Rectal smooth muscle tissue (tissue), 1 donor: Measurements from ENCODE around the gene TIMM9.

ENCODE experiments used
- H3K27ac ChIP-seq: one replicate; pipeline ENCODE4 v1.7.0; 2013; ENCODE audit warnings: low read depth, low read length, inconsistent platforms
- H3K27me3 ChIP-seq: one replicate; pipeline ENCODE4 v1.7.0; 2013; ENCODE audit warnings: low read length; ENCODE audit not compliant: control insufficient read depth, insufficient read depth
- H3K36me3 ChIP-seq: one replicate; pipeline ENCODE4 v1.7.0; 2013; ENCODE audit warnings: low read length; ENCODE audit not compliant: control insufficient read depth, insufficient read depth
- H3K4me1 ChIP-seq: one replicate; pipeline ENCODE4 v1.7.0; 2013; ENCODE audit warnings: low read length; ENCODE audit not compliant: control insufficient read depth, insufficient read depth
- H3K4me3 ChIP-seq: one replicate; pipeline ENCODE4 v1.7.0; 2013; ENCODE audit warnings: low read length
- H3K9ac ChIP-seq: one replicate; pipeline ENCODE4 v1.7.0; 2013; ENCODE audit warnings: low read length

The TIMM9 gene, protein sequence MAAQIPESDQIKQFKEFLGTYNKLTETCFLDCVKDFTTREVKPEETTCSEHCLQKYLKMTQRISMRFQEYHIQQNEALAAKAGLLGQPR

DNA sequence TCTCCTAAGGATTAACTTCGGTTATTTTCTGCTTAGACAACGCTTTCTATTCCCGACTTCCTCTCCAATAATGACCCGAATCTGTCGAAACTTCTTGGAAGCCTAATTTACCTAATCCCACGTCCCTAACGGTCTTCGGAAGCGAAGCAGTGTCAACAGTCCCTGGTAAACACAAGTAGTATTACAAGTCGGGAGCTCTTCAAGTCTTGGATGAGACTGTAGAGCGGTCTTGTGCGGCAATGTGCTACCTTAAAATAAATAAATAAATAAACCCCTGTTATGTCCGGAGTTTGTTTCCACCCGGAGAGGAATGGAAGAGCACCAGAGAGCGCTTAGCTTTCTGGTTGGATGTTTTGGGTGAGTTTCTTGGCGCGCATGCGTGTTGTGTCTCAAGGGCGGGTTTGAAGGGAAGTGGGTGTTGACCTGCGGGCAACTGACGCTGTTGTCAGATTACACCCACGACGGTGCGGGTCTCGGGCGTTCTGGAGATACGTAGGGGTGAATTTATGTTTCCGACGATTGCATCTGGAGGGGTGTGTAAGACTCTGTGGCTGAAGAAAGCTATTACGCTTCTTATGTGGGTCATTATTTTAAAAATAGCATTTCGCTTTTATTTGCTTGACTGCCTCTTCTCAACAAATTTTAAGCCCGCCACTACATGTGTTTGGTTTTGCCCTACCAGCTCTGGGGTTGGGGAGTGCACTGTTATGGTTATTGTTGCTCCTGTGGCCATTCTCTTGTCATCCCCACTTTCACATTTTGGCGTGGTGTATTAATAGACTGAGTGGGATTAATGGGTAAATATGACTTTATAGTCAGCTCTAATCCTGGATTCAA lies at the start of gene TIMM9, which contains the start of gene KIAA0586:
Gene TIMM9, minus strand, starts transcription at position 251 of the 837 bp plus-strand sequence. CDS start 15,586 bp downstream, outside the sequence.
Gene KIAA0586, plus strand, starts transcription at position 439 of the 837 bp plus-strand sequence. CDS start 546 bp downstream, outside the sequence.
- H3K36me3 ChIP-seq, result no peaks in the 10 kb centered on the region
- H3K27ac ChIP-seq, result peak within 1 kb of the TSS; percentile 97
- peak within 1 kb of the TSS; percentile 89 for H3K9ac ChIP-seq
- peak within 1 kb of the TSS; percentile 98 for H3K4me3 ChIP-seq
- peaks cover 11% of the 10 kb centered on the region for H3K4me1 ChIP-seq
- H3K27me3 ChIP-seq, result no peaks in the 10 kb centered on the region

DNA sequence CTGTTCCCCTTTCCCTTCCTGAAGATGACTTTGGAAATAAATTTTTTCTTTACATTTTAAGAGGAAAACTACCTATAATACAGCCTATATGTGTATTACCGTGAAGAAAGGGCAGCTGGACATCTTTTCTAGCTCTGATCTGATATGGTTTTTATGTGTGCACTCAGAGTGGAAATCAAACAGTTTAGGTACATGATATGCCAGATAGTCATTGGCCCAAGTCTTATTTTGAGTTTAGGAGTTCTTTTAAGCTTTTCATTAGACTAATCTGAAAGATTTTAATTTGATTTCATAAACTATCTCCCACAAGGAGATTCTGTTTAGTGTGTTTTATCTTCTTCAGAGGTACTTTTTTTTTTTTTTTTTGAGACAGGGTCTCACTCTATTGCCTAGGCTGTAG lies 49.0 kb upstream of the TIMM9 start:
- peaks cover 3% of the 10 kb centered on the region for H3K36me3 ChIP-seq

DNA sequence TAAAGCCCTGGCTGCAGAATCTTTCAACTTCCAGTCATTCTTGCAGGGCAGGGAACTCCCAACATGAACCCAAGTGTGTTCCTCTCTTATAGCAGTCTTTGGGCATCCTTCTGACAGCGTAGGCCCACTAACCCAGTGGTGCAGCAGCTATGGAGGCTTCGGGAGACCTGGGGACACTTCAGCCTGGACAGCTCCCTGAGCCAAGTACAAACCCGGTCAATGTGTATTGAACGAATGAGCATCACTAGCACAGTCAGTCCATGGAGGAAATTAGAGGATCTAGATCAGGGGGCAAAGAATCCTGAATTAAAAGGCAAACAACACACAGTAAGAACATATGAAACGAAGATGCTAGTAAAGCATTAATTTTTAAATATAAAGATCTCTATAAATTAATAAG lies 42.0 kb upstream of the TIMM9 start:
- H3K27ac ChIP-seq, result no peak overlapping the region
- H3K27me3 ChIP-seq, result no peaks in the 10 kb centered on the region
- H3K4me1 ChIP-seq, result no peaks in the 10 kb centered on the region
- H3K4me3 ChIP-seq, result no peak overlapping the region
- H3K9ac ChIP-seq, result no peak overlapping the region
- H3K36me3 ChIP-seq, result peaks cover 12% of the 10 kb centered on the region

More for the DNA sequence above, 49.0 kb upstream of the TIMM9 start:
- Histone ChIP-seq H3K4me3 (no peak overlapping the region), H3K4me1 (no peaks in the 10 kb centered on the region), H3K9ac (no peak overlapping the region), H3K27me3 (no peaks in the 10 kb centered on the region), H3K27ac (no peak overlapping the region)

DNA sequence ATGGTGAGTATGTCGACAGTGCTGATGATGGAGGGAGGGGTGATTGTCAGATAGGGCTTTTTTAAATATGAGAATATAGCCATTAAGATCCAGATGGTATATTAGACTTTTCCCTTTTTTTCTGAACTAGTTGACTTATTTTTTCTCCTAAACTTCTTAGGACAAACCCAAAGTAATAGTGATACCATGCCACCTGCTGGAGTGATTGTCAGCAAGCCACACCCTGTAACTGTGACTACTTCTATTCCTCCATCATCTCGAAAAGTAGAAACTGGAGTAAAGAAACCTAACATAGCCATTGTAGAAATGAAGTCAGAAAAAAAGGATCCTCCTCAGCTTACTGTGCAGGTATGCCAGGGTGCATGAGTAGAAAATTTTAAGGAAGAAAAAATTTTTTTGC lies 40.2 kb upstream of the TIMM9 start:
- H3K27me3 ChIP-seq, result no peaks in the 10 kb centered on the region
- no peaks in the 10 kb centered on the region for H3K4me1 ChIP-seq
- H3K9ac ChIP-seq, result no peak overlapping the region
- no peak overlapping the region for H3K4me3 ChIP-seq
- no peak overlapping the region for H3K27ac ChIP-seq
- H3K36me3 ChIP-seq, result peaks cover 12% of the 10 kb centered on the region

DNA sequence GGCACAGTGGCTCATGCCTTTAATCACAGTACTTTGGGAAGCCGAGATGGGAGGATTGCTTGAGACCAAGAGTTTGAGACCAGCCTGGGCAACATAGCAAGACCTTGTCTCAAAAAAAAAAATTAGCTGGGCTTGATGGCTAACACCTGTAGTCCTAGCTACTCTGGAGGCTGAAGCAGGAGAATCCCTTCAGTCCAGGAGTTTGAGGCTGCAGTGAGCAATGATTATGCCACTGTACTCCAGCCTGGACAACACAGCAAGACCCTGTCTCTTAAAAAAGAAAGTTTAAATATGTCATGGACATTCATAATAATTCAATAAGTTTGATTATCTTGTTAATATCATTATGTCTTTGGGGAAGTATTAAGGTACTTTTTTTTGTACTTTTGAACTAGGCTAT lies 39.1 kb upstream of the TIMM9 start:
- H3K9ac ChIP-seq, result no peak overlapping the region
- no peak overlapping the region for H3K27ac ChIP-seq
- H3K4me3 ChIP-seq, result no peak overlapping the region
- H3K4me1 ChIP-seq, result no peaks in the 10 kb centered on the region
- H3K36me3 ChIP-seq, result peaks cover 12% of the 10 kb centered on the region
- no peaks in the 10 kb centered on the region for H3K27me3 ChIP-seq

DNA sequence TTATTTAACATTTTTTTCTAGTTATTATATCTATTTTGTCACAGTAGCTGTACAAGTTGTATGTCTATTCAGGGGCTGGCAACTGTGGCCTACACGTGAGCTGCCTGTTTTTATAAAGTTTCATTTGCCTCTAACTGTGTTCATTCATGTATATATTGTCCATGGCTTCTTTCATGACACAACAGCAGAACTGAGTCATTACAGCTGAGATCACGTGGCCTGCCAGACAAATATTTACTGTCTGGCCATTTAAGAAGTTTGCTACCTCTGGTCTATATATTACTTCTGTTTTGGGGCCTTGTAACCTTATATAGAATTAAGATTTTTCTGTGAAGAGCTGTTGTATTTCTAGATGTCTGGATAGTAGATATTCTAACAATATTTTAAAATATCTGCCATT lies 38.1 kb upstream of the TIMM9 start:
- Histone ChIP-seq H3K4me1 (no peaks in the 10 kb centered on the region), H3K27me3 (no peaks in the 10 kb centered on the region), H3K27ac (no peak overlapping the region), H3K4me3 (no peak overlapping the region), H3K36me3 (peaks cover 12% of the 10 kb centered on the region), H3K9ac (no peak overlapping the region)

DNA sequence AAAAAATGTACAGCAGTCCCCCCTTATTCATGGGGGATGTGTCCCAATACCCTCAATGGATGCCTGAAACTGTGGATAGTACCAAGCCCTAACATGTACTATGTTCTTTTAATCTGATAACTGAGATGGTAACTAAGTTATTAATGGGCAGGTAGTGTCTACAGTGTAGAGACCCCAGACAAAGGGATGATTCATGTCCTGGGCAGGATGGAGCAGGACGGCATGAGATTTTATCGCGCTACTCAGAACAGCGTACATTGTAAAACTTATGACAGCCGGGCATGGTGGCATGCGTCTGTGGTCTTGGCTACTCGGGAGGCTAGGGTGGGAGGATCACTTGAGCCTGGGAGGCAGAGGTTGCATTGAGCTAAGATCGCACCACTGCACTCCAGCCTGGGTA lies 37.3 kb upstream of the TIMM9 start:
- no peak overlapping the region for H3K27ac ChIP-seq
- H3K27me3 ChIP-seq, result no peaks in the 10 kb centered on the region
- no peaks in the 10 kb centered on the region for H3K4me1 ChIP-seq
- peaks cover 12% of the 10 kb centered on the region for H3K36me3 ChIP-seq
- H3K9ac ChIP-seq, result no peak overlapping the region
- H3K4me3 ChIP-seq, result no peak overlapping the region

DNA sequence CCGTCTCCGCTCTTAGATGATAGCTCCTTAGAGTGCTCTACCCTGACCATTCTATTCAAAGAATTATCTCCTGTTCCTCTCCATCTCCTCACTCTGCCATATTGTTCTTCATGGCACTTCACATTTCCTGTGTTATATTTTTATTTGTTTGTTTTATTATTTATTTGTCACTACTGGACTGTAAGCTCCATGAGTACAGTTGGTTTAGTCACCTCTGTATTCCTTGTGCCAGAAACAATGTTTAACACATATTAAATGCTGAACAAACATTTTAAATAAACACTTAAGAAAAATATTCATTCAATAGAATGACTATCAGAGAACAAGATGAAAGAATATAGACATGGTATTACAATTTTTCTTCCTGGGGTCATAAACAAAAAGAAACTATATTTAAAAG lies 35.8 kb upstream of the TIMM9 start:
- no peak overlapping the region for H3K4me3 ChIP-seq
- H3K4me1 ChIP-seq, result no peaks in the 10 kb centered on the region
- no peak overlapping the region for H3K9ac ChIP-seq
- H3K36me3 ChIP-seq, result peaks cover 2% of the 10 kb centered on the region
- no peaks in the 10 kb centered on the region for H3K27me3 ChIP-seq
- no peak overlapping the region for H3K27ac ChIP-seq

DNA sequence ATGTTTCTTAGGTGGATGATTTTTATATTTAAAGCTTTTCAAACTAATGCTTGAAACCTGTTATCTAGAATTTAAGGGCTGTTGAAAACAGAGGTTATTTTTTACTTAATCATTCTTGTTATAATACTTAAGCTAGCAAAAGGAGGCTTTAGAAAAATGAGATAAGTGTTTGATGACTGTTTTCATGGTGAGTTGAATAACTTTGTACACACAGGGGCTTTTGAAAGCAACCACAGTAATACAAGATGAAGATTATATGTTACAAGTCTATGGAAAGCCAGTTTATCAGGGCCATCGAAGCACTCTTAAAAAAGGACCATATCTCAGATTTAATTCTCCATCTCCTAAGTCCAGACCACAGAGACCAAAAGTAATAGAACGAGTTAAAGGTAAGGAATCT lies 33.4 kb upstream of the TIMM9 start:
- Histone ChIP-seq H3K27ac (no peak overlapping the region), H3K36me3 (peaks cover 2% of the 10 kb centered on the region), H3K4me3 (no peak overlapping the region), H3K9ac (no peak overlapping the region), H3K4me1 (no peaks in the 10 kb centered on the region), H3K27me3 (no peaks in the 10 kb centered on the region)

DNA sequence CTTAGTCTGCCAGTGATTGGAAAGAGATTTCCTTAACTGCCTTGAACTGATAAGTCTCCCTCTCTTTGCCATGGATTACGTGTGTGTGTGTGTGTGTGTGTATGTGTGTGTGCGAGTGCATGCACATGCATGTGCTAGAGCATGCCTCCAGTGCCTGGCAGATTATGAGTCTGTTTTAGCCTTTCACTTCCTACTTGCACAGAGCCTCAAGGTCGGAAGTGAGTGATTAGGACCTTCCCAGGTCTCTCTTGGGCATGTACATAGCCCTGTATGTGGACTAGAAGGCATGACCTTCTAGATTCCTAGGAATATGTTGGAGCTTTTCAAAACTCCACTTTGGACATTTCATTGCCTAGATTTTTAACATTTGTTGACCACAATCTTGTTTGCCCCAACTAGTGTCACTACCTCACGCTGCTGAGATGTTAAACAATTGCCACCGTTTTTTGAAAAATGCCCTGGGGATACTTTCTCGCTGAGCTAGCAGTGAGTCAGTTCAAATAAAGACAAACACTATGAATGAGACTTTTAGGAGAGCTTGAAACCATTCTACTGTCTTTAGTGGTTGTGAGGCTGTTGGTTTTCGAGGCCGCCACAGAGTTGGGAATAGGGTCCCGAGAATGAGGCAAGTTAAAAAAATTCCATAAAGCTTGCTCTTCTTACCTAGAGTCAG lies 28.4 kb upstream of the TIMM9 start:
- no peaks in the 10 kb centered on the region for H3K27me3 ChIP-seq
- no peak overlapping the region for H3K4me3 ChIP-seq
- H3K4me1 ChIP-seq, result no peaks in the 10 kb centered on the region
- H3K9ac ChIP-seq, result no peak overlapping the region
- no peaks in the 10 kb centered on the region for H3K36me3 ChIP-seq
- H3K27ac ChIP-seq, result no peak overlapping the region

DNA sequence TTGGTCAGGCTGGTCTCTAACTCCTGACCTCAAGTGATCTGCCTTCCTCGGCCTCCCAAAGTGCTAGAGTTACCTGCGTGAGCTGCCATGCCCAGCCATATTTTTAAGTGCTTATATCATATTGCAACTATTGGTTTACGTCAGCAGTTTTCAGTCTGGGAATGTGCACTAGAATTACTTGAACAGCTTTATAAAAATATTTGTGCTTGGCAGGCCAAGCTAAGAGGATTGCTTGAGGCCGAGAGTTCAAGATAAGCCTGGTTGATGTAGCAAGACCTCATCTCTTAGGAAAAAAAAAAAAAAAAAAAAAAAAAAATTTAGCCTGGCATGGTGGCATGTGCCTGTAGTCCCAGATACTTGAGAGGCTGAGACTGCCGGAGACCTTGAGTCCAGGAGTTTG lies 17.3 kb upstream of the TIMM9 start:
- H3K4me3 ChIP-seq, result no peak overlapping the region
- H3K36me3 ChIP-seq, result peaks cover 6% of the 10 kb centered on the region
- H3K27ac ChIP-seq, result no peak overlapping the region
- no peak overlapping the region for H3K9ac ChIP-seq
- no peaks in the 10 kb centered on the region for H3K27me3 ChIP-seq
- H3K4me1 ChIP-seq, result no peaks in the 10 kb centered on the region

DNA sequence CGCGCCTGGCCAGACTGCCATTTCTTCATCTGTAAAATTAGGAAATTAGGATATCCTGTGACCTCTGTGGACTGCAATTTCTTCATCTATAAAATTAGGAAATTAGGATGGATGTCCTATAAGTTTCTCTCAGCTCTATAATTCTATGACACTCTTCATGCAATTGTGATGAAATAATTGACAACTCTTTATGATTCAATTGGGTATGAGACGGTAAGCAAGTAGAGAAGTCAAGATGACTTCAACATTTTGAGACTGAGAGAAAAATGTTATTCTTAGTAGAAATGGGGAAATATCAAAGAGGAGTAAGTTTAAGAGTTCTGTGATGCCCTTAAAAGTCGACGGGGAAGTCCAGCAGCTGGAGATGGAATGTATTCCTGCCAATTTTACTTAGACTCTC lies 12.1 kb upstream of the TIMM9 start:
- Histone ChIP-seq H3K36me3 (peaks cover 4% of the 10 kb centered on the region), H3K4me3 (no peak overlapping the region)

More for the DNA sequence above, 12.1 kb upstream of the TIMM9 start:
- Histone ChIP-seq H3K9ac (no peak overlapping the region), H3K27me3 (no peaks in the 10 kb centered on the region), H3K27ac (no peak overlapping the region), H3K4me1 (no peaks in the 10 kb centered on the region)
